ENCODE measurements around the gene GAB2. TPM values are rescaled to one million over a fixed set of nuclear protein-coding genes. Genes with fewer than 3 reads are reported as not detected.

The GAB2 gene
- total RNA-seq, 2 experiments from 2014 or later, result 1.4 to 1.8 TPM

DNA sequence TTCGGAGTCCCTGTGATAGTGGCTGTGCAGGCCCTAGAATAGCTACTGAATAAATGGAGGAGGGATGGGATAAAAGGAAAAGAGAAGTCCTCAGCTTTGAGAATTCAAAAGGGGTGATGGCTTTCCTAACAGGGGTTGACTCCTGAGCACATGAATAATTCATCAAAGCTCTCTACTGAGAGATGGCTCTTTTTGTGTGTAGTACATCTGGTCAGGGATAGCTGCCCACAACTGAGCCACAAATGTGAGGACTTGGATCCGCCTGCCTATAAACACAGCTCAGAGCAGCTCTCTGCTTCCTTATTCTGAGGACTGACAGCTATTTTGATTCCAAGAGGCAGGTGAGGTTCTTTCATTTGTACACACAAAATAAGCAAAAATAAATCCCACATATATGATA lies 146.6 kb downstream of the GAB2 start:
- DNase-seq, result no peak
- H3K27ac Mint-ChIP-seq, result no peak overlapping the region
- intact Hi-C loops (cut with micrococcal nuclease), result no loop called here
- H3K4me1 Mint-ChIP-seq (ENCODE audit: low read depth), result no peaks in the 10 kb centered on the region
- peaks cover 13% of the 10 kb centered on the region for H3K9me3 Mint-ChIP-seq
- no peak overlapping the region for H3K4me3 Mint-ChIP-seq
- H3K36me3 Mint-ChIP-seq (ENCODE audit: low read depth), result no peaks in the 10 kb centered on the region
- H3K27me3 Mint-ChIP-seq, result peaks cover 1% of the 10 kb centered on the region
- ChIA-PET CTCF (no interaction called here), POLR2A (no interaction called here)
- ATAC-seq, result no peak
- TF ChIP-seq CTCF (IDR thresholded peaks at IDR 0.05), result no peak

DNA sequence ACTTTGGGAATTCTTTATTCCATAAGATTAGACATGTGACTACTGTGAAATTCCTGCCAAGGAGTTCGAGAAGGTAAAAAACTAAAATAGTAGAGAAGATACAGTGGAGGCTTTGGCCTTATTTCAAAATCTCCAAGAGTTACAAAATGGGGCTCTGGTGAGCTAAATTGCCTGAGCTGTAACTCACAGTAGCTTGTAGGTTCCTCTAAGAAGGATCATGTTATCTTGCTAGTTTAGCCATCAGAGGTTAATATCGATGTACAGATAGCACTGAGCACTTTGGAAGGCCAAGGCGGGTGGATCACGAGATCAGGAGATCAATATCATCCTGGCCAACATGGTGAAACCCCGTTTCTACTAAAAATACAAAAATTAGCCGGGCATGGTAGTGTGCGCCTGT lies 147.8 kb downstream of the GAB2 start:
- intact Hi-C loops (cut with micrococcal nuclease), result no loop called here
- H3K27ac Mint-ChIP-seq, result no peak overlapping the region
- H3K9me3 Mint-ChIP-seq, result peaks cover 13% of the 10 kb centered on the region
- ATAC-seq, result no peak
- ChIA-PET CTCF (interaction anchor here (0.6 kb wide), 1 partner anchor 151 kb away, joined by 3 read pairs; no protein-coding TSS in a partner anchor), POLR2A (interaction anchor here (0.6 to 0.7 kb wide), 2 partner anchors 69 to 161 kb away, joined by 3 read pairs; no protein-coding TSS in a partner anchor)
- H3K36me3 Mint-ChIP-seq (ENCODE audit: low read depth), result no peaks in the 10 kb centered on the region
- H3K4me1 Mint-ChIP-seq (ENCODE audit: low read depth), result no peaks in the 10 kb centered on the region
- no peak for TF ChIP-seq CTCF (IDR thresholded peaks at IDR 0.05)
- peaks cover 1% of the 10 kb centered on the region for H3K27me3 Mint-ChIP-seq
- DNase-seq, result no peak
- H3K4me3 Mint-ChIP-seq, result no peak overlapping the region

- intact Hi-C loops (cut with micrococcal nuclease), result no loop called here
- no peak for TF ChIP-seq CTCF (IDR thresholded peaks at IDR 0.05)
- Mint-ChIP-seq H3K9me3 (peaks cover 13% of the 10 kb centered on the region), H3K4me1 (ENCODE audit: low read depth) (no peaks in the 10 kb centered on the region), H3K27ac (no peak overlapping the region), H3K4me3 (no peak overlapping the region), H3K36me3 (ENCODE audit: low read depth) (no peaks in the 10 kb centered on the region), H3K27me3 (peaks cover 1% of the 10 kb centered on the region)
- ATAC-seq (no peak), DNase-seq (no peak)
- CTCF ChIA-PET, result no interaction called here
- POLR2A ChIA-PET, result interaction anchor here (1.2 kb wide), 1 partner anchor 15 kb away, joined by 3 read pairs; no protein-coding TSS in a partner anchor
Measured at GRCh38 chr11:78268591-78269410, 148.8 kb downstream of the GAB2 start.

GRCh38 chr11:78266451-78266850 lies 151.2 kb downstream of the GAB2 start:
- Mint-ChIP-seq H3K27me3 (peaks cover 1% of the 10 kb centered on the region), H3K4me1 (ENCODE audit: low read depth) (no peaks in the 10 kb centered on the region), H3K4me3 (no peak overlapping the region), H3K9me3 (no peaks in the 10 kb centered on the region), H3K27ac (no peak overlapping the region), H3K36me3 (ENCODE audit: low read depth) (no peaks in the 10 kb centered on the region)
- intact Hi-C loops (cut with micrococcal nuclease), result no loop called here
- no peak for ATAC-seq
- CTCF ChIA-PET, result no interaction called here
- no peak for TF ChIP-seq CTCF (IDR thresholded peaks at IDR 0.05)
- POLR2A ChIA-PET, result no interaction called here
- DNase-seq, result no peak

DNA sequence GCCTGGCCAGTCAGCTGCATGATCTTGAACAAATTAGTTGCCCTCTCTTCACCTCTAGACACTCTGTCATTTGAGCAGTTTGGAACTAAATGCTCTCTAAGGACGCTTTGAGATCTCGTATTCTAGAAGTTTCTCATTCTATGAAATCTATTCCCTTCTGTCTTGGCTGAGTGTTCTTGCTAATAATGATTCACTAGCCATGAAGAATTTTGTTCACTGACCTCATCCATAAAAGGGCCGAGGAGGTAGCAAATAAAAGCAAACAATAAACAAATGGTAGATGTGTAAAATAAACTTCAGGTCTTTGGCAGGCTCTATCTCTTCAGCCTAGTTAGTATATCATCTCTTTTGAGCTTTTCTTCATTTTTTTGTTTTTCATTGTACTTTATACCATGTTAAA lies 152.3 kb downstream of the GAB2 start:
- intact Hi-C loops (cut with micrococcal nuclease), result no loop called here
- Mint-ChIP-seq H3K4me1 (ENCODE audit: low read depth) (no peaks in the 10 kb centered on the region), H3K27ac (no peak overlapping the region), H3K4me3 (no peak overlapping the region), H3K36me3 (ENCODE audit: low read depth) (no peaks in the 10 kb centered on the region), H3K27me3 (peaks cover 1% of the 10 kb centered on the region), H3K9me3 (no peaks in the 10 kb centered on the region)
- ChIA-PET CTCF (no interaction called here), POLR2A (no interaction called here)
- TF ChIP-seq CTCF (IDR thresholded peaks at IDR 0.05), result no peak
- ATAC-seq (no peak), DNase-seq (no peak)

Data from activated CD8-positive, alpha-beta T cell treated with anti-CD3 and anti-CD28 coated beads for 36 hours (primary cell).